ENCODE measurements around the gene RIF1. TPM values are rescaled to one million over a fixed set of nuclear protein-coding genes. Genes with fewer than 3 reads are reported as not detected.
A peak's percentile ranks its signal among the peaks of the same experiment; 100 is the strongest.

RIF1 gene, protein sequence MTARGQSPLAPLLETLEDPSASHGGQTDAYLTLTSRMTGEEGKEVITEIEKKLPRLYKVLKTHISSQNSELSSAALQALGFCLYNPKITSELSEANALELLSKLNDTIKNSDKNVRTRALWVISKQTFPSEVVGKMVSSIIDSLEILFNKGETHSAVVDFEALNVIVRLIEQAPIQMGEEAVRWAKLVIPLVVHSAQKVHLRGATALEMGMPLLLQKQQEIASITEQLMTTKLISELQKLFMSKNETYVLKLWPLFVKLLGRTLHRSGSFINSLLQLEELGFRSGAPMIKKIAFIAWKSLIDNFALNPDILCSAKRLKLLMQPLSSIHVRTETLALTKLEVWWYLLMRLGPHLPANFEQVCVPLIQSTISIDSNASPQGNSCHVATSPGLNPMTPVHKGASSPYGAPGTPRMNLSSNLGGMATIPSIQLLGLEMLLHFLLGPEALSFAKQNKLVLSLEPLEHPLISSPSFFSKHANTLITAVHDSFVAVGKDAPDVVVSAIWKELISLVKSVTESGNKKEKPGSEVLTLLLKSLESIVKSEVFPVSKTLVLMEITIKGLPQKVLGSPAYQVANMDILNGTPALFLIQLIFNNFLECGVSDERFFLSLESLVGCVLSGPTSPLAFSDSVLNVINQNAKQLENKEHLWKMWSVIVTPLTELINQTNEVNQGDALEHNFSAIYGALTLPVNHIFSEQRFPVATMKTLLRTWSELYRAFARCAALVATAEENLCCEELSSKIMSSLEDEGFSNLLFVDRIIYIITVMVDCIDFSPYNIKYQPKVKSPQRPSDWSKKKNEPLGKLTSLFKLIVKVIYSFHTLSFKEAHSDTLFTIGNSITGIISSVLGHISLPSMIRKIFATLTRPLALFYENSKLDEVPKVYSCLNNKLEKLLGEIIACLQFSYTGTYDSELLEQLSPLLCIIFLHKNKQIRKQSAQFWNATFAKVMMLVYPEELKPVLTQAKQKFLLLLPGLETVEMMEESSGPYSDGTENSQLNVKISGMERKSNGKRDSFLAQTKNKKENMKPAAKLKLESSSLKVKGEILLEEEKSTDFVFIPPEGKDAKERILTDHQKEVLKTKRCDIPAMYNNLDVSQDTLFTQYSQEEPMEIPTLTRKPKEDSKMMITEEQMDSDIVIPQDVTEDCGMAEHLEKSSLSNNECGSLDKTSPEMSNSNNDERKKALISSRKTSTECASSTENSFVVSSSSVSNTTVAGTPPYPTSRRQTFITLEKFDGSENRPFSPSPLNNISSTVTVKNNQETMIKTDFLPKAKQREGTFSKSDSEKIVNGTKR (N-terminal part only)
- total RNA-seq: 10 to 100 TPM; 10.8 to 43.2 (median 17.9) TPM

DNA sequence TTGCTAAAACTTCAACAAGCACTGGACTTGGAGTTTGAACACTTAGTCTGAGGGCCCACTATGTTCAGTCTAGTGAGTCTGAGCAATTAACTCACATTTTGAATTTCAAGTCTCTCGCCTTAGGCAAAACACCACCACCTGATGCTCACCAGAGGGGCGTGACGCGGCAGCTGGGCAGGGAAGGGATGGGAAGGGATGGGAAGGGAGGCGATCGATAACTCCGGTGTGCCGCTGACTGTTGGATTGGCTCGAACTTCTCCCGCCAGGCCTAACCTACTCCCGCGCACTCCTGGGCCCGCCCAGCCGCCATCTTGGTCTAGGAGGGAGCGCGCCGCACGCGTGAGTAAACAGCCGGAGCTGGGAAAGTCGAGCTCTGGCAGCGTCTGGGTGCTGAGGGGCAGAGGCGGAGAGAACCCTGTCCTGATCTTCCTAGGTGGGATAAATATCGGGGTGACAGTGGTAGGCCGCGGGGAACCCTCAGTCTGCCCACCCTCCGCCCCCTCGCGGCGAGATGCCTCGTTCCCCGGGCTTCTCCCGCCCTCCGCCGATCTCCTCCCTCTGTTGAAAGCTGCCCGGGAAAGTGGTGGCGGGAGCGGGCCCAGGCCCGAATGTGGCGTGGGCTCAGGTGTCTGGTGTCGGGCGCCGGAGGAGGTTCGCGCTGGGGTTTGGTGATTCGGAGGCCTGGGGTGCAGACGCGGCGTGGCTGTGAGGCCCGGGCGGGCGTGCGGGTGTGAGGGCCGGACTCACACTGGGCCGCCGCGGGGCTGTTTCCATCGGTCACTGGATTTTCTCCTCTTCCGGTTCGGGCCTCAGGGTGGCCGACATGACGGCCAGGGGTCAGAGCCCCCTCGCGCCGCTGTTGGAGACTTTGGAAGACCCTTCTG is at the start of gene RIF1:
TSS of gene RIF1 (plus strand) at position 302 of the 884 bp plus-strand sequence. CDS start at position 824, 522 bp downstream.
- TF ChIP-seq EP300 (IDR thresholded peaks at IDR 0.05; ENCODE audit: low read depth) (no peak), POLR2AphosphoS5 (IDR thresholded peaks at IDR 0.05) (peak in 2 of 3 donors; percentile 26 to 57), POLR2A (IDR thresholded peaks at IDR 0.05) (peak; percentile 42)
- TF ChIP-seq, protein P1, sequence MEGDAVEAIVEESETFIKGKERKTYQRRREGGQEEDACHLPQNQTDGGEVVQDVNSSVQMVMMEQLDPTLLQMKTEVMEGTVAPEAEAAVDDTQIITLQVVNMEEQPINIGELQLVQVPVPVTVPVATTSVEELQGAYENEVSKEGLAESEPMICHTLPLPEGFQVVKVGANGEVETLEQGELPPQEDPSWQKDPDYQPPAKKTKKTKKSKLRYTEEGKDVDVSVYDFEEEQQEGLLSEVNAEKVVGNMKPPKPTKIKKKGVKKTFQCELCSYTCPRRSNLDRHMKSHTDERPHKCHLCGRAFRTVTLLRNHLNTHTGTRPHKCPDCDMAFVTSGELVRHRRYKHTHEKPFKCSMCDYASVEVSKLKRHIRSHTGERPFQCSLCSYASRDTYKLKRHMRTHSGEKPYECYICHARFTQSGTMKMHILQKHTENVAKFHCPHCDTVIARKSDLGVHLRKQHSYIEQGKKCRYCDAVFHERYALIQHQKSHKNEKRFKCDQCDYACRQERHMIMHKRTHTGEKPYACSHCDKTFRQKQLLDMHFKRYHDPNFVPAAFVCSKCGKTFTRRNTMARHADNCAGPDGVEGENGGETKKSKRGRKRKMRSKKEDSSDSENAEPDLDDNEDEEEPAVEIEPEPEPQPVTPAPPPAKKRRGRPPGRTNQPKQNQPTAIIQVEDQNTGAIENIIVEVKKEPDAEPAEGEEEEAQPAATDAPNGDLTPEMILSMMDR (IDR thresholded peaks at IDR 0.05): peak; percentile 63 to 84 (median 71)
- H3K36me3 ChIP-seq: peaks cover 0 to 6% (median 1%) of the 10 kb centered on the region in 4 donors
- in situ Hi-C loops (cut with MboI; ENCODE audit: low pct_ligation_motif_present in 1 of 4, low pct_unique_long_range_greater_than_20kb in 1 of 4, low sequenced_read_pairs in 3 of 4): loop anchor here in 1 of 4 donors (10.0 kb wide), 1 partner anchor 115 kb away; no protein-coding TSS in a partner anchor
- H3K4me1 ChIP-seq: peaks cover 4 to 15% (median 11%) of the 10 kb centered on the region in 4 donors
- DNase-seq: peak; percentile 89
- intact Hi-C loops (cut with DNase I; ENCODE audit: low total_unique reads): no loop called here
- no peaks in the 10 kb centered on the region for H3K27me3 ChIP-seq
- no peaks in the 10 kb centered on the region for H3K9me3 ChIP-seq
- peak within 1 kb of the TSS; percentile 88 to 93 (median 89) for H3K27ac ChIP-seq
- H3K4me3 ChIP-seq: peak within 1 kb of the TSS; percentile 73 to 97 (median 87)
- WGBS, 2 donors (ENCODE audit: low coverage in 1 of 2): 0% methylated on average over 1 to 62 of the region's 65 CpGs

DNA sequence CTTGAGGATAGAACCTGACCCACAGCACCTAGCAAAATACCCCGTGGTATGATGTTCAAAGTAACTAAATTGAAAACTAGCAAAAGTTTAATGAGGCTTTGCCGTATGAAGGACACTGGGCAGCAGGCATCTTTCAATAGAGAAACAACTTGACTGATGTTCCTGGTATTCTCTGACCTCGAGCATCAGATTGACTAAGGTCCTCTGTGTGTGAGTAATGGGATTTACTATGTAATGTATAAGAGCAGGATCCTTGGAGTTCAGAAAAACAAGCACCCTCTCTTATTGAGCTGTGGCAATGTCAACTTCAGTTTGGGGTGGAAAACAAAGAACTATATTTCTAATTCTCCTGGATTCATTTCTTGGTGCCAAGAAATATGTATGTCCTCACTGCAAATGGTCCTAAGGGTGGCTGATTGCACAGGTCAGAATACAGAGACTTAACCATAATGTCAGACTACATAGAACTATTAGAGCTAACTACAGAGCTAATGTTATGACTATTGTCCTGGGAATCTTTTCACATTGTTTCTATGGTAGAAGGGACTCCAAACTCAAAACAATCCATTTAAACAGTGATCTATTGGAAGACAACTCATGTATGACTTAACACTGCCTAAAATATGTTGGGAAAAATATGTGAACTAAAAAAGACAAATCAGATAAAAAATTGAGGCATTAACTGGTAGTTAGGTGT is 47.9 kb upstream of the RIF1 start:
- no peaks in the 10 kb centered on the region for H3K36me3 ChIP-seq
- no peaks in the 10 kb centered on the region for H3K9me3 ChIP-seq
- H3K27me3 ChIP-seq: no peaks in the 10 kb centered on the region
- intact Hi-C loops (cut with DNase I; ENCODE audit: low total_unique reads): no loop called here
- H3K27ac ChIP-seq: no peak overlapping the region
- no peak for DNase-seq
- H3K4me1 ChIP-seq: no peaks in the 10 kb centered on the region
- TF ChIP-seq, protein P1 (IDR thresholded peaks at IDR 0.05): no peak
- no peak for TF ChIP-seq EP300 (IDR thresholded peaks at IDR 0.05; ENCODE audit: low read depth)
- TF ChIP-seq POLR2AphosphoS5 (IDR thresholded peaks at IDR 0.05): no peak
- TF ChIP-seq POLR2A (IDR thresholded peaks at IDR 0.05): no peak
- WGBS, 2 donors (ENCODE audit: low coverage in 1 of 2): 72 to 81% methylated on average over 3 of the region's 3 CpGs
- in situ Hi-C loops (cut with MboI; ENCODE audit: low pct_ligation_motif_present in 1 of 4, low pct_unique_long_range_greater_than_20kb in 1 of 4, low sequenced_read_pairs in 3 of 4): no loop called here
- no peak overlapping the region for H3K4me3 ChIP-seq

DNA sequence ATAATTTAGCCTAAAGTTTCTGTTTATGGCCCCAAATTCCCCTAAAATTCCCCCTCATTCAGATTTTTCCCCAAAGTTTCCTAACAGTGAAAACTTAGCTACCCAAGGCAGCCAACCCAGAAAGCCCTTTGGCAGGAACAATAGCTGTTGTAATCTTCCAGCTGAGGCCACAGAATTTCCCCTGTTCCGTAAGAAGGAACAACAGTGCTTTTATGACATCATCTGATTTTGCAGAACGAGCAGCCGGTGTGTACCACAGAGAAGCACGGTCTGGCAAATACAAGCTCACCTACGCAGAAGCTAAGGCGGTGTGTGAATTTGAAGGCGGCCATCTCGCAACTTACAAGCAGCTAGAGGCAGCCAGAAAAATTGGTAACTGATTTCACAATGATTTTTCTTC is 46.0 kb upstream of the RIF1 start:
- intact Hi-C loops (cut with DNase I; ENCODE audit: low total_unique reads) (no loop called here), in situ Hi-C loops (cut with MboI; ENCODE audit: low pct_ligation_motif_present in 1 of 4, low pct_unique_long_range_greater_than_20kb in 1 of 4, low sequenced_read_pairs in 3 of 4) (no loop called here)
- H3K4me1 ChIP-seq: no peaks in the 10 kb centered on the region
- H3K27me3 ChIP-seq: no peaks in the 10 kb centered on the region
- H3K9me3 ChIP-seq: no peaks in the 10 kb centered on the region
- TF ChIP-seq EP300 (IDR thresholded peaks at IDR 0.05; ENCODE audit: low read depth): no peak
- TF ChIP-seq POLR2AphosphoS5 (IDR thresholded peaks at IDR 0.05): no peak
- no peak for TF ChIP-seq POLR2A (IDR thresholded peaks at IDR 0.05)
- TF ChIP-seq, protein P1 (IDR thresholded peaks at IDR 0.05): no peak
- no peaks in the 10 kb centered on the region for H3K36me3 ChIP-seq
- no peak overlapping the region for H3K27ac ChIP-seq
- 64% methylated on average over 8 of the region's 8 CpGs; no CpG with 5 or more reads in 1 of the 2 donors for WGBS, 2 donors (ENCODE audit: low coverage in 1 of 2)
- H3K4me3 ChIP-seq: no peak overlapping the region
- no peak for DNase-seq

Data from transverse colon (tissue), 4 donors.